Measurements from ENCODE around the gene LRP6.

DNA sequence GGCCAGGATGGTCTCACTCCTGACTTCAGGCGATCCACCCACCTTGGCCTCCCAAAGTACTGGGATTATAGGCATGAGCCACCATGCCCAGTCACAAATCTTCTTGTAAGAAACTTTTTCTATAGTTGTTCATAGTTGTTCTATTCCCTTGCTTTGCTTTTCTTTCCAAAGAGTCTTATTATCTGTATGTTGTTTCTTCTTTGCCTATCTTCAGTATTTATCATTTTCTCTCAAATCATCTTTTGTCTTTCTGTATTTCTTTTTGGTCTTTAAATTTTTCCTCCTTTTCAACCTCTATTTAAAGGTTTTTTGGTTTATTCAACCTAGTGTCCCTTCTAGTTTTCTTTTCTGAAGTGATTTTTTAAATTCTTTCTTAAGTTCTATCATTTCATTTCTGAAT lies 68.7 kb downstream of the LRP6 start:
- TF ChIP-seq CTCF (IDR thresholded peaks at IDR 0.05): no peak
- no peak for TF ChIP-seq POLR2A (IDR thresholded peaks at IDR 0.05)

Measured in transverse colon (tissue), 3 donors.